HAP-1 (cell line): Measurements from ENCODE around the gene KCNIP1.

Experiments used
- DNase-seq, 2 experiments: peaks; one replicate each; pipeline ENCODE4 v3.0.0-alpha.2; 2016 to 2020; ENCODE audit warnings: low spot score in 2 of 2
- H3K27me3 ChIP-seq: fragments of 250-450 bp; sonication (Bioruptor Pico); 2 replicates; pipeline ENCODE4 v1.5.1; 2020; ENCODE audit warnings: low read depth, mild to moderate bottlenecking, moderate library complexity
- H3K36me3 ChIP-seq: fragments of 250-450 bp; sonication (Bioruptor Pico); replicated peaks from 2 replicates; pipeline ENCODE4 v1.5.1; 2020; ENCODE audit warnings: mild to moderate bottlenecking
- H3K4me1 ChIP-seq: fragments of 250-450 bp; sonication (Bioruptor Pico); 2 replicates; pipeline ENCODE4 v1.5.1; 2020; ENCODE audit warnings: mild to moderate bottlenecking
- H3K4me3 ChIP-seq: fragments of 250-450 bp; sonication (Bioruptor Pico); 2 replicates; pipeline ENCODE4 v1.5.1; 2020; ENCODE audit warnings: mild to moderate bottlenecking, moderate library complexity
- H3K9me3 ChIP-seq: fragments of 250-450 bp; sonication (Bioruptor Pico); 2 replicates; pipeline ENCODE4 v1.5.1; 2020; ENCODE audit warnings: mild to moderate bottlenecking, moderate library complexity
- in situ Hi-C: fragments of 300-500 bp; cut with MboI; formaldehyde crosslinking; loops from 3 replicates; pipeline ENCODE4 v1.14.3; 2020; ENCODE audit warnings: low sequenced_read_pairs, inconsistent platforms, mixed read lengths

Gene KCNIP1

GRCh38 chr5:170773024-170773985 lies 269.5 kb downstream of the KCNIP1 start:
- H3K4me3 ChIP-seq: no peak overlapping the region
- in situ Hi-C loops: no loop called here
- H3K4me1 ChIP-seq: no peaks in the 10 kb centered on the region
- peaks cover under 1% of the 10 kb centered on the region; the same call in 1 of the 2 replicates for H3K27me3 ChIP-seq
- no peaks in the 10 kb centered on the region for H3K9me3 ChIP-seq
- no peaks in the 10 kb centered on the region for H3K36me3 ChIP-seq
- no peak for DNase-seq

- in situ Hi-C loops: no loop called here
- no peak overlapping the region for H3K4me3 ChIP-seq
- no peaks in the 10 kb centered on the region for H3K9me3 ChIP-seq
- no peaks in the 10 kb centered on the region for H3K27me3 ChIP-seq
- H3K4me1 ChIP-seq: no peaks in the 10 kb centered on the region
- no peak for DNase-seq
- no peaks in the 10 kb centered on the region for H3K36me3 ChIP-seq
Observed at GRCh38 chr5:170774831-170775230, 271.0 kb downstream of the KCNIP1 start.

GRCh38 chr5:170781946-170782345 lies 278.1 kb downstream of the KCNIP1 start:
- H3K4me3 ChIP-seq: no peak overlapping the region
- H3K4me1 ChIP-seq: no peaks in the 10 kb centered on the region
- in situ Hi-C loops: no loop called here
- no peaks in the 10 kb centered on the region for H3K36me3 ChIP-seq
- no peak for DNase-seq
- no peaks in the 10 kb centered on the region for H3K27me3 ChIP-seq
- H3K9me3 ChIP-seq: no peaks in the 10 kb centered on the region

GRCh38 chr5:170782438-170782837 lies 278.6 kb downstream of the KCNIP1 start:
- H3K27me3 ChIP-seq: no peaks in the 10 kb centered on the region
- DNase-seq: peak in 1 of 2 experiments; percentile 16
- no peaks in the 10 kb centered on the region for H3K36me3 ChIP-seq
- no peaks in the 10 kb centered on the region for H3K9me3 ChIP-seq
- in situ Hi-C loops: no loop called here
- H3K4me1 ChIP-seq: no peaks in the 10 kb centered on the region
- H3K4me3 ChIP-seq: no peak overlapping the region

- Histone ChIP-seq H3K27me3 (no peaks in the 10 kb centered on the region), H3K4me1 (no peaks in the 10 kb centered on the region), H3K9me3 (no peaks in the 10 kb centered on the region), H3K4me3 (no peak within 1 kb of the TSS), H3K36me3 (no peaks in the 10 kb centered on the region)
- DNase-seq: no peak
- in situ Hi-C loops: no loop called here
Observed at GRCh38 chr5:170783498-170784247, 279.9 kb downstream of the KCNIP1 start, which contains the start of gene GABRP. TSS of gene GABRP (plus strand) at chr5:170783725. CDS start at chr5:170788616, 4,891 bp downstream.

GRCh38 chr5:170785416-170785815 lies 281.6 kb downstream of the KCNIP1 start:
- in situ Hi-C loops: no loop called here
- no peaks in the 10 kb centered on the region for H3K4me1 ChIP-seq
- no peaks in the 10 kb centered on the region for H3K36me3 ChIP-seq
- H3K27me3 ChIP-seq: no peaks in the 10 kb centered on the region
- H3K4me3 ChIP-seq: no peak overlapping the region
- no peak for DNase-seq
- H3K9me3 ChIP-seq: no peaks in the 10 kb centered on the region
